Right atrium auricular region (tissue), 2 donors: ENCODE measurements around the gene SORCS1. TPM values are rescaled to one million over a fixed set of nuclear protein-coding genes. Genes with fewer than 3 reads are reported as not detected.

ENCODE experiments used
- DNase-seq: peaks from one replicate; pipeline ENCODE4 v3.0.0-alpha.2; 2019; ENCODE audit warnings: low spot score
- H3K27ac ChIP-seq, 2 donors: fragments of 200-600 bp; sonication (generic); 1 replicate in 1 of 2; 2 replicates in 1 of 2; pipeline ENCODE4 v1.5.1; 2016 to 2019
- H3K27me3 ChIP-seq, 2 donors: fragments of 200-600 bp; sonication (generic); one replicate each; pipeline versions ENCODE4 v1.5.1 to v1.6.0; 2017 to 2019
- H3K36me3 ChIP-seq: fragments of 200-600 bp; sonication (generic); one replicate; pipeline ENCODE4 v1.5.1; 2016
- H3K4me1 ChIP-seq, 2 donors: fragments of 200-600 bp; sonication (generic); one replicate each; pipeline versions ENCODE4 v1.5.1 to v1.6.0; 2017 to 2019
- H3K4me3 ChIP-seq, 2 donors: fragments of 200-600 bp; sonication (generic); 1 replicate in 1 of 2; 2 replicates in 1 of 2; pipeline ENCODE4 v1.5.1; 2017 to 2019; ENCODE audit warnings: mild to moderate bottlenecking in 1 of 2, moderate library complexity in 1 of 2
- H3K9me3 ChIP-seq, 2 donors: fragments of 200-600 bp; sonication (generic); one replicate each; pipeline ENCODE4 v1.5.1; 2019
- total RNA-seq, 2 donors: library from RNA; depleted of rRNA; stranded (reverse); fragments of >200 nt; gene quantifications; one replicate each; pipeline ENCODE4 v1.1.0, GENCODE V29; 2016
- TF ChIP-seq, protein P1 (sequence below), 2 donors: fragments of 200-600 bp; sonication (generic); IDR thresholded peaks; one replicate each; pipeline ENCODE4 v1.5.1; 2019; ENCODE audit warnings: antibody characterized with exemption in 2 of 2

The SORCS1 gene
- total RNA-seq, 2 donors from 2014 or later = 1.6 to 4.2 TPM

DNA sequence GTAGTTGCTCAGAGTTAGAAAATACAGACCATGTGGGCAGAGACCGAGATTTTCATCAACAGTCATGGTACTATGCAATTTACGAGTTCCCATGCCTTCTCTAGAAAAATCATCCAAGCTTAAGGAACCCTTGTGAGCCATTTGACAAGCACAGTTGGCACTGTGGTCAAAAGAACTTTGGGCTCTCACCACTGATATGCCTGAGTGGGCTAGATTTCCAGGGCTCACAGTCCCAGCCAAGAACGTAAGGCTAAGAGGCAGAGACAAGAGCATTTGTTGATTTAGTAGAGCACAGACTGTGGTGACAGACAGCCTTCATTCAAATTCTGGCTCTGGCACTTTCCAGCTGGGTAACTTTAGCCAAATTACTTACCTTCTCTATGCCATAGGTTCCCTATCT lies 407.0 kb downstream of the SORCS1 start:
- H3K9me3 ChIP-seq = no peaks in the 10 kb centered on the region
- H3K27me3 ChIP-seq = no peaks in the 10 kb centered on the region
- H3K4me1 ChIP-seq = no peaks in the 10 kb centered on the region
- DNase-seq = no peak
- H3K36me3 ChIP-seq = no peaks in the 10 kb centered on the region
- no peak overlapping the region for H3K27ac ChIP-seq
- TF ChIP-seq, protein P1, sequence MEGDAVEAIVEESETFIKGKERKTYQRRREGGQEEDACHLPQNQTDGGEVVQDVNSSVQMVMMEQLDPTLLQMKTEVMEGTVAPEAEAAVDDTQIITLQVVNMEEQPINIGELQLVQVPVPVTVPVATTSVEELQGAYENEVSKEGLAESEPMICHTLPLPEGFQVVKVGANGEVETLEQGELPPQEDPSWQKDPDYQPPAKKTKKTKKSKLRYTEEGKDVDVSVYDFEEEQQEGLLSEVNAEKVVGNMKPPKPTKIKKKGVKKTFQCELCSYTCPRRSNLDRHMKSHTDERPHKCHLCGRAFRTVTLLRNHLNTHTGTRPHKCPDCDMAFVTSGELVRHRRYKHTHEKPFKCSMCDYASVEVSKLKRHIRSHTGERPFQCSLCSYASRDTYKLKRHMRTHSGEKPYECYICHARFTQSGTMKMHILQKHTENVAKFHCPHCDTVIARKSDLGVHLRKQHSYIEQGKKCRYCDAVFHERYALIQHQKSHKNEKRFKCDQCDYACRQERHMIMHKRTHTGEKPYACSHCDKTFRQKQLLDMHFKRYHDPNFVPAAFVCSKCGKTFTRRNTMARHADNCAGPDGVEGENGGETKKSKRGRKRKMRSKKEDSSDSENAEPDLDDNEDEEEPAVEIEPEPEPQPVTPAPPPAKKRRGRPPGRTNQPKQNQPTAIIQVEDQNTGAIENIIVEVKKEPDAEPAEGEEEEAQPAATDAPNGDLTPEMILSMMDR (IDR thresholded peaks at IDR 0.05) = no peak
- H3K4me3 ChIP-seq = no peak overlapping the region

DNA sequence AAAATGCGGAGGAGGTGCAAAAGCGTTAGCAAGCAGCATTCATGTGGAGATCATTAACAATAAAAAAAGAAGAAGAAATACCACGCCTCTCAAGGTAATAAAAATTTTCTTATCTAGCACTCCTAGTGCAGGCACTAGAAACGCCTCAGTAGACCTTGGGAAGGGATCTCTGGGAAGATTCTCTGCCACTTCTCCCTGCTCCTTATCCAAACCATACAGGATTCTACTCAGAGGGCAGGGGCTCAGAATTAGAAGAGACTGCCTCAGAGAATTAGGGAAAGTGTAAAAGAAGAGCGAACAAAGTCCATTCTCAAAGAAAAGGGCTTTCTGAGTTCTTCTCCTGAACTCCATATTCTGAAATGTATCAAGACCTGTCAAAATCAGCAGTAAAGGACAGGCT lies 413.4 kb downstream of the SORCS1 start:
- Histone ChIP-seq H3K27me3 (no peaks in the 10 kb centered on the region), H3K9me3 (no peaks in the 10 kb centered on the region), H3K4me3 (no peak overlapping the region), H3K36me3 (no peaks in the 10 kb centered on the region), H3K4me1 (no peaks in the 10 kb centered on the region), H3K27ac (no peak overlapping the region)
- no peak for DNase-seq
- TF ChIP-seq, protein P1 (IDR thresholded peaks at IDR 0.05) = no peak

DNA sequence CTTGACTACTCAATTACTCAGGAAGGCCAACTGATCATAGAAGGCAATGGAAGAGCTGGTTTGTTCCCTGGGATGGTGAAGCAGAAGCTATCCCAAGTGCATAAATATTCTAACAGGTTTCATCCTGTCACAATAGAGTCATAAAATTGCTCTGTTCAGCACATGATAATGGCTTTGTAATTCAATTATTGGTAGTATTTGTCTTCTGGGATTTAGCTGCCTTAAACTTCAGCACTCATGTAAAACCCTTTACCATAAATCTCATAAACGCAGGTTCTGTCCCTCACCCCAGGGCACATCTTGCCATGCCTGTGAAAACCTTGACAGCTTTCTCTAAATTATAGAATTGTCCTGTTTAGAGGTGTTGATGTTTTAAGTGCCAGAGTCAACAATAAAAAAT lies 417.6 kb downstream of the SORCS1 start:
- Histone ChIP-seq H3K36me3 (no peaks in the 10 kb centered on the region), H3K27me3 (no peaks in the 10 kb centered on the region), H3K4me3 (no peak overlapping the region), H3K4me1 (no peaks in the 10 kb centered on the region), H3K27ac (no peak overlapping the region), H3K9me3 (no peaks in the 10 kb centered on the region)
- TF ChIP-seq, protein P1 (IDR thresholded peaks at IDR 0.05) = no peak
- no peak for DNase-seq

DNA sequence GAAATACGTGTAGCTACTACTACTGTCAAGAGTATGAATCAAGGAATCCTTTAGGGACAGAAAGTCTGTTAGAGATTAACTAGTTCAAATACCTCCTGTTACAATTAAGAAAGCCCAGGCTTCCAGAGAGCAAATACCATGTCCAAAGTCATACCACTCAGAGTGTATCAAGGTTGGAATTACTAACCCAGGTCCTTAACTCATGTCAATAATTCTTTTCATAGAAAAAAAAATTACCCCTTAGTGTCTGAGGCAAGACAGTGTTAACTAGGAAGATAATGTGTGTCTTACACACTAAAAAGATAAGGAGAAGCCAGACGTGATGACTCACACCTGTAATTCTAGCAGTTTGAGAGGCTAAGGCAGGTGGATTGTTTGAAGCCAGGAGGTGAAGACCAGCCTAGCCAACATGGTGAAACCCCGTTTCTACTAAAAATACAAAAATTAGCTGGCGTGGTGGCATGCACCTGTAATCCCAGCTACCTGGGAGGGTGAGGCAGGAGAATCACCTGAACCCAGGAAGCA lies 423.4 kb downstream of the SORCS1 start:
- no peaks in the 10 kb centered on the region for H3K4me1 ChIP-seq
- no peaks in the 10 kb centered on the region for H3K27me3 ChIP-seq
- H3K4me3 ChIP-seq = no peak overlapping the region
- H3K27ac ChIP-seq = no peak overlapping the region
- no peaks in the 10 kb centered on the region for H3K9me3 ChIP-seq
- DNase-seq = no peak
- TF ChIP-seq, protein P1 (IDR thresholded peaks at IDR 0.05) = no peak
- no peaks in the 10 kb centered on the region for H3K36me3 ChIP-seq

DNA sequence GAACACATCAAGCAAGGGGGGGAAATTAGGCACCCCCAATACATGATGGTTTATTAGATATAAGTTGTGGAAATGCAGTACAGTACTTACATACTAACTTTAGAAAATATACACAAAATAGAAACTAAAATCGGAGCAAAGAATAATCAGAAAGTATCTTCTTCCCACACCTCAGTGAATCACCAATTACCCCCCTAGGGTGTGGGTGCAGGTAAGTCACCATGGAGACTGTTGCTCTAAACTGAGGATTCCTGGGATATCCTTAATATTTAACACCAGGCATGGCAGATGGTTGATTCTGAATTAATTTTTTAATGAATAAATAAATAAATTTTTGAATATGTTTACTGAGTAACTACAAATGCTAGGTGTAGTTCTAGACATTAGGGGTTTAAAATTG lies 424.4 kb downstream of the SORCS1 start:
- H3K9me3 ChIP-seq = no peaks in the 10 kb centered on the region
- TF ChIP-seq, protein P1 (IDR thresholded peaks at IDR 0.05) = no peak
- DNase-seq = no peak
- H3K36me3 ChIP-seq = no peaks in the 10 kb centered on the region
- H3K4me1 ChIP-seq = no peaks in the 10 kb centered on the region
- H3K27ac ChIP-seq = no peak overlapping the region
- no peak overlapping the region for H3K4me3 ChIP-seq
- H3K27me3 ChIP-seq = no peaks in the 10 kb centered on the region

DNA sequence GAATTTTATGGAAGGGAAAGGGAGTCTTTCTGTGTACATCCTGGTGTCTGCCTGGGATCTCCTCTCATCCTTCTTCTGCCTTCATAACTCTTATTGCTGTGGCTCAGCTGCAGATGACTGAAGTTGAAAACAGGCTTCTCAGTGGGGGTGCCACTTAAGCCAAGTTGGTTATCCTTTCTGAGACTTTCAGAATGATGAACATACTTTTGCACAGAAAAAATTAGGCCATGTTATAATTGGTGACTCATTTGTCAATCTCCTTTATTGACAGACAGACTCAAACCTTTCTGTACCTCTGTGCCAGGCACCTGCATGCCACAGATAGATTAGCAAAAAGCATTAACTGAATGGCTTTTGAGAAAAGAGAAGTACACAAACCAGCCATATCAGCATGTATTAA lies 430.3 kb downstream of the SORCS1 start:
- Histone ChIP-seq H3K4me3 (no peak overlapping the region), H3K27ac (no peak overlapping the region), H3K4me1 (no peaks in the 10 kb centered on the region), H3K36me3 (no peaks in the 10 kb centered on the region), H3K27me3 (no peaks in the 10 kb centered on the region), H3K9me3 (no peaks in the 10 kb centered on the region)
- DNase-seq = no peak
- TF ChIP-seq, protein P1 (IDR thresholded peaks at IDR 0.05) = no peak
